ENCODE measurements around the gene THUMPD1. TPM values are rescaled to one million over a fixed set of nuclear protein-coding genes. Genes with fewer than 3 reads are reported as not detected.
"Not testable (repeated sequence)": the region's sequence is repeated elsewhere in the genome, so short reads cannot be mapped to it uniquely, and the experiment has no call there.

The THUMPD1 gene
- total RNA-seq, 4 donors from 2014 or later, result 76.7 to 107 (median 82.1) TPM

DNA sequence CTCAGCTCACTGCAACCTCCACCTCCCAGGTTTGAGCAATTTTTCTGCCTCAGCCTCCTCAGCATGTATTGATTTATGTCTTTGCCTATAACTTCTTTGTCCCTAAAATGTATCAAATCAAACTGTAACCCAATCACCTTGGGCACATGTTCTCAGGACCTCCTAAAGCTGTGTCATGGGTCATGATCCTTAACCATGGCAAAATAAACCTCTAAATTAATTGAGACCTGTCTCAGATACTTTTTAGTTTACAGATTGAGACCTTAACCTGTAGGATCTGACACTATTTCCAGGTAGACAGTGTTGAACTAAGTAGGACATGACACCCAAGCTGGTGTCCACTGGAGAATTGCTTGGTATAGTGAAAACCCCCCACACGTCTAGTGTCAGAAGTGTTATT lies 19.6 kb upstream of the THUMPD1 start:
- 86 to 100% methylated on average over 1 of the region's 1 CpG for WGBS, 2 donors
- no peak overlapping the region for H3K27ac ChIP-seq
- no peak for DNase-seq
- no peaks in the 10 kb centered on the region for H3K9me3 ChIP-seq
- no peaks in the 10 kb centered on the region for H3K36me3 ChIP-seq
- no peaks in the 10 kb centered on the region for H3K27me3 ChIP-seq
- no peak overlapping the region for H3K4me3 ChIP-seq (replicated peaks in 1 of 3)
- H3K4me1 ChIP-seq, result peaks cover 0 to 4% of the 10 kb centered on the region in 2 donors
- TF ChIP-seq POLR2A (IDR thresholded peaks at IDR 0.05), result no peak
- TF ChIP-seq, protein P1, sequence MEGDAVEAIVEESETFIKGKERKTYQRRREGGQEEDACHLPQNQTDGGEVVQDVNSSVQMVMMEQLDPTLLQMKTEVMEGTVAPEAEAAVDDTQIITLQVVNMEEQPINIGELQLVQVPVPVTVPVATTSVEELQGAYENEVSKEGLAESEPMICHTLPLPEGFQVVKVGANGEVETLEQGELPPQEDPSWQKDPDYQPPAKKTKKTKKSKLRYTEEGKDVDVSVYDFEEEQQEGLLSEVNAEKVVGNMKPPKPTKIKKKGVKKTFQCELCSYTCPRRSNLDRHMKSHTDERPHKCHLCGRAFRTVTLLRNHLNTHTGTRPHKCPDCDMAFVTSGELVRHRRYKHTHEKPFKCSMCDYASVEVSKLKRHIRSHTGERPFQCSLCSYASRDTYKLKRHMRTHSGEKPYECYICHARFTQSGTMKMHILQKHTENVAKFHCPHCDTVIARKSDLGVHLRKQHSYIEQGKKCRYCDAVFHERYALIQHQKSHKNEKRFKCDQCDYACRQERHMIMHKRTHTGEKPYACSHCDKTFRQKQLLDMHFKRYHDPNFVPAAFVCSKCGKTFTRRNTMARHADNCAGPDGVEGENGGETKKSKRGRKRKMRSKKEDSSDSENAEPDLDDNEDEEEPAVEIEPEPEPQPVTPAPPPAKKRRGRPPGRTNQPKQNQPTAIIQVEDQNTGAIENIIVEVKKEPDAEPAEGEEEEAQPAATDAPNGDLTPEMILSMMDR (IDR thresholded peaks at IDR 0.05), result no peak
- intact Hi-C loops (cut with DNase I), result no loop called here

DNA sequence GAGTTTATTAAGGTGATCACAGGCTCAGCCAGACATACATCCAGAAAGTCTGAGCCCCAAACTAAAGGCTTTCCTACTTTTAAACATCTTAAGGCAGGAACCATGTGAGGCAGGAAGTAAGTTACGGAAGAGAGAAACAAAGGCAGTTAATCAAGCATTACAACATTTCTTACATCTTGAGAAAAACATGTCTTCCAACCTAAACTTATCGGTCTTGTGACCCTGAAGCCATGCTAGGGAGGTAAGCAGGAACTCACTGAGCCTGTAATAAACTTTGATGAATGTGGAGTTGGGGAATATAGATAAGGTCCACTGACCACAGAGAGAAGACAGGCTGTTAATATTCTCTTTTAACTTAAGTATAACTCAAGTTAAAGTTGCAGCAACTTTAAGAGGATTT lies 18.7 kb upstream of the THUMPD1 start:
- WGBS, 2 donors, result 82 to 91% methylated on average over 2 of the region's 2 CpGs
- Histone ChIP-seq H3K27me3 (no peaks in the 10 kb centered on the region), H3K27ac (no peak overlapping the region), H3K36me3 (no peaks in the 10 kb centered on the region), H3K4me3 (replicated peaks in 1 of 3) (no peak overlapping the region), H3K9me3 (no peaks in the 10 kb centered on the region), H3K4me1 (peaks cover 0 to 4% of the 10 kb centered on the region in 2 donors)
- TF ChIP-seq, protein P1 (IDR thresholded peaks at IDR 0.05), result no peak
- no peak for TF ChIP-seq POLR2A (IDR thresholded peaks at IDR 0.05)
- intact Hi-C loops (cut with DNase I), result no loop called here
- DNase-seq, result no peak

DNA sequence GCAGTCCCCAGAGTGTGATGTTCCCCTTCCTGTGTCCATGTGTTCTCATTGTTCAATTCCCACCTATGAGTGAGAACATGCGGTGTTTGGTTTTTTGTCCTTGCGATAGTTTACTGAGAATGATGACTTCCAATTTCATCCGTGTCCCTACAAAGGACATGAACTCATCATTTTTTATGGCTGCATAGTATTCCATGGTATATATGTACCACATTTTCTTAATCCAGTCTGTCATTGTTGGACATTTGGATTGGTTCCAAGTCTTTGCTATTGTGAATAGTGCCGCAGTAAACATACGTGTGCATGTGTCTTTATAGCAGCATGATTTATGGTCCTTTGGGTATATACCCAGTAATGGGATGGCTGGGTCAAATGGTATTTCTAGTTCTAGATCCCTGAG lies 14.2 kb upstream of the THUMPD1 start:
- DNase-seq; H3K36me3 ChIP-seq; H3K4me1 ChIP-seq; H3K9me3 ChIP-seq; H3K4me3 ChIP-seq (replicated peaks in 1 of 3); H3K27me3 ChIP-seq; H3K27ac ChIP-seq; intact Hi-C loops (cut with DNase I): not testable (repeated sequence)
- 100% methylated on average over 1 of the region's 5 CpGs; no CpG with 5 or more reads in 1 of the 2 donors for WGBS, 2 donors

DNA sequence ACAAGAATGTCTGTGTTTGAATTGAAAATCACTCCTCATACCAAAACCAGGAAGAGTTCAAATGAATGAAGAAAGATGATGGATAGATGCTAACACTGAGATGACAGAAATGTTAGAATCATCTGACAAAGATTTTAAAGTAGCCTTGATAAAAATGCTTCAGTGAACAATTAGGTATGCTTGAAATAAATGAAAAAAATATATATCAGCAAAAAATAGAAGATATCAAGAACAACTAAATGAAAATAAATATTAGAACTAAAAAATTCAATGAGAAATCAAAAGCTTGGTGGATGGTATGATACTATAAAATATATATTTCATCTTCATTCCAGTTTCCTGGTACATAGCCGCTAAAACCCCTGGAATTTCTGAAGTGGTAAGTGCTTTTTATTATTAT lies 13.6 kb upstream of the THUMPD1 start:
- intact Hi-C loops (cut with DNase I), result no loop called here
- TF ChIP-seq POLR2A (IDR thresholded peaks at IDR 0.05), result no peak
- TF ChIP-seq, protein P1 (IDR thresholded peaks at IDR 0.05), result no peak
- H3K4me1 ChIP-seq, result no peaks in the 10 kb centered on the region
- no peak overlapping the region for H3K27ac ChIP-seq
- no peaks in the 10 kb centered on the region for H3K27me3 ChIP-seq
- 83 to 84% methylated on average over 1 of the region's 1 CpG for WGBS, 2 donors
- no peak for DNase-seq
- no peaks in the 10 kb centered on the region for H3K9me3 ChIP-seq
- H3K36me3 ChIP-seq, result no peaks in the 10 kb centered on the region
- no peak overlapping the region for H3K4me3 ChIP-seq (replicated peaks in 1 of 3)

DNA sequence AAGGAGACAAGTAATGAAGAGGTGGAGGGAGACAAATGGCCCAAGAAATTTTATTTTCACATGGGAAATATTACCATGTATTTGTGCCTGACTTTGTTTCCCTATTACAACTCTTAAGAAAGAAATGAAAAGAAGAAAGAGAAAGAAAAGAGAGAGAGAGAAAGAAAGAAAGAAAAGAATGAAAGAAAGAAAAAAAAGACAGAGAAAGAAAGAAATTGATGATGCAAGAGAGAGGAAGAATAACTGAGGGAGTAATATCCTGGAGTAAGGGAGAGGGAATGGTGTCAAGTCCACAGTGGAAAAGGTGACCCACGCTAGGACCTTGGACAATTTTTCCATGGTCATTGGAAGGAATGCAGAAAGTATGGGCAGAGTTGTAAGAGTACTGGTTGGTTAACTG lies 12.1 kb upstream of the THUMPD1 start:
- no peaks in the 10 kb centered on the region for H3K27me3 ChIP-seq
- H3K36me3 ChIP-seq, result no peaks in the 10 kb centered on the region
- H3K4me3 ChIP-seq (replicated peaks in 1 of 3), result no peak overlapping the region
- no peaks in the 10 kb centered on the region for H3K9me3 ChIP-seq
- H3K4me1 ChIP-seq, result no peaks in the 10 kb centered on the region
- intact Hi-C loops (cut with DNase I), result no loop called here
- no peak overlapping the region for H3K27ac ChIP-seq
- no peak for DNase-seq
- TF ChIP-seq, protein P1 (IDR thresholded peaks at IDR 0.05), result no peak
- 68 to 72% methylated on average over 1 of the region's 1 CpG for WGBS, 2 donors

DNA sequence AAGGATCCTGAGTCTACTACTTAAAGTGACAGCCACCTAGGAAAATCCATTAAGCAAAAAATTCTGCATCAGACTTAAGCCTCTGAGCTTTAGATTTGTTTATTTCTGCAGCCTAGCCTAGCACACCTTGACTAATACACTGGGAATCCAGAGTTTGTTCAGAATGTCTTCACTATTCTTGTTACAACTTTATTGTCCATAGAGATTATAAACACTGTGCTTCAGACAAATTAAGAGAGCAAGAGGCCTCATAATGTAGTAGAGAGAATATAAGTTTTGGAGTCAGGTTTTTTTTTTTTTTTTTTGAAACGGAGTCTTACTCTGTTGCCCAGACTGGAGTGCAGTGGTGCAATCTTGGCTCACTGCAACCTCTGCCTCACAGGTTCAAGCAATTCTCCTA lies 8.9 kb upstream of the THUMPD1 start:
- Histone ChIP-seq H3K36me3 (no peaks in the 10 kb centered on the region), H3K4me3 (replicated peaks in 1 of 3) (no peak overlapping the region), H3K4me1 (no peaks in the 10 kb centered on the region), H3K27ac (no peak overlapping the region), H3K9me3 (no peaks in the 10 kb centered on the region), H3K27me3 (no peaks in the 10 kb centered on the region)
- no peak for DNase-seq
- WGBS, 2 donors, result 75 to 88% methylated on average over 1 of the region's 1 CpG
- TF ChIP-seq, protein P1 (IDR thresholded peaks at IDR 0.05), result no peak
- no peak for TF ChIP-seq POLR2A (IDR thresholded peaks at IDR 0.05)
- intact Hi-C loops (cut with DNase I), result no loop called here

All from thyroid gland (tissue), 4 donors.